DOHH2 (cell line): ENCODE data around the gene PLEKHN1.

ENCODE experiments used
- EZH2phosphoT487 ChIP-seq: fragments of 200-600 bp; sonication (generic); IDR thresholded peaks from 2 replicates; pipeline ENCODE4 v1.6.1; 2017; ENCODE audit warnings: borderline replicate concordance, mild to moderate bottlenecking, antibody characterized with exemption, low read length, moderate library complexity, mixed read lengths
- TF ChIP-seq, protein P1 (sequence below): fragments of 200-600 bp; sonication (generic); IDR thresholded peaks from one replicate; pipeline ENCODE4 v1.5.1; 2014; ENCODE audit warnings: antibody characterized with exemption, mild to moderate bottlenecking, low read depth, low read length; ENCODE audit not compliant: poor library complexity, severe bottlenecking

DNA sequence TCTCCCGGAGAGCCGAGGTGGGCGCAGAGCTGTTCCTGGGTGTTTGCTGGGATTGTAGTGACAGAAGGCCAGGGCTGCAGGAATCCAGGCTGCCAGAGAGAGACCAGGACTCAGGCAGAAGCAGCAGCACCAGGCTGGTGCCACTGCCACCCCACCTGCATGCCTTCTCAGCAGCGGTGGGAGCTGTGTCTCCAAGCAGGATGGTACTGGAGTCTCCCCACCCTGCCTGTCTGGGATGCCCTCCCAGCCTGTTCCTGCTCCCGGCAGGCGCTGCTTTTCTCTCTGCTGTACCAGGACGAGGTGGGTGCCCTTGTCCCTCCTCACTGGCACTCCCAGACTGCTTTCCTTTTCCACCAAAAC lies 38.1 kb downstream of the PLEKHN1 start:
- TF ChIP-seq, protein P1, sequence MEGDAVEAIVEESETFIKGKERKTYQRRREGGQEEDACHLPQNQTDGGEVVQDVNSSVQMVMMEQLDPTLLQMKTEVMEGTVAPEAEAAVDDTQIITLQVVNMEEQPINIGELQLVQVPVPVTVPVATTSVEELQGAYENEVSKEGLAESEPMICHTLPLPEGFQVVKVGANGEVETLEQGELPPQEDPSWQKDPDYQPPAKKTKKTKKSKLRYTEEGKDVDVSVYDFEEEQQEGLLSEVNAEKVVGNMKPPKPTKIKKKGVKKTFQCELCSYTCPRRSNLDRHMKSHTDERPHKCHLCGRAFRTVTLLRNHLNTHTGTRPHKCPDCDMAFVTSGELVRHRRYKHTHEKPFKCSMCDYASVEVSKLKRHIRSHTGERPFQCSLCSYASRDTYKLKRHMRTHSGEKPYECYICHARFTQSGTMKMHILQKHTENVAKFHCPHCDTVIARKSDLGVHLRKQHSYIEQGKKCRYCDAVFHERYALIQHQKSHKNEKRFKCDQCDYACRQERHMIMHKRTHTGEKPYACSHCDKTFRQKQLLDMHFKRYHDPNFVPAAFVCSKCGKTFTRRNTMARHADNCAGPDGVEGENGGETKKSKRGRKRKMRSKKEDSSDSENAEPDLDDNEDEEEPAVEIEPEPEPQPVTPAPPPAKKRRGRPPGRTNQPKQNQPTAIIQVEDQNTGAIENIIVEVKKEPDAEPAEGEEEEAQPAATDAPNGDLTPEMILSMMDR: no peak
- no peak for TF ChIP-seq EZH2phosphoT487
